ENCODE measurements around the gene SORCS3.

The SORCS3 gene

DNA sequence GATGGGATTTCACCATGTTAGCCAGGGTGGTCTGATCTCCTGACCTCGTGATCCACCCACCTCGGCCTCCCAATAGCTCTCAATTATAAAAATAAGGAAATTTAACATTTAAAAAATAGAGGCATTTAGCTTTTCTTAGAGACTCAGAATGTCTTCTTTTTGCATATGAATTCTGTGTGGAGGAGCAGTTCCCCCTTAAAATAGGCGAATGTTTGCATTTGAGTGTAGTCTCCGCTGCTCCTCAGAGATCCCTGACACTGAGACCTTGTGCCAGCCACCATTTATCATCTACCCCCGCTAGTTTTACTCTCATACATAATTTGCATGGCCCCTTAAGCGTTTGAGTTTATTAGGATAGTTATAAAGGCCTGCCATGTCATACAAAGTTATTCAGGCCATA lies 461.9 kb downstream of the SORCS3 start:
- Mint-ChIP-seq H3K36me3 (ENCODE audit: insufficient read depth) (no peaks in the 10 kb centered on the region), H3K9me3 (no peaks in the 10 kb centered on the region), H3K4me3 (no peak overlapping the region), H3K27ac (ENCODE audit: low read depth) (no peak overlapping the region), H3K4me1 (no peaks in the 10 kb centered on the region), H3K27me3 (no peaks in the 10 kb centered on the region)
- DNase-seq (ENCODE audit: low spot score in 2 of 2) (no peak), ATAC-seq (replicated peaks; ENCODE audit: extremely low read depth, poor library complexity, severe bottlenecking) (no peak)

DNA sequence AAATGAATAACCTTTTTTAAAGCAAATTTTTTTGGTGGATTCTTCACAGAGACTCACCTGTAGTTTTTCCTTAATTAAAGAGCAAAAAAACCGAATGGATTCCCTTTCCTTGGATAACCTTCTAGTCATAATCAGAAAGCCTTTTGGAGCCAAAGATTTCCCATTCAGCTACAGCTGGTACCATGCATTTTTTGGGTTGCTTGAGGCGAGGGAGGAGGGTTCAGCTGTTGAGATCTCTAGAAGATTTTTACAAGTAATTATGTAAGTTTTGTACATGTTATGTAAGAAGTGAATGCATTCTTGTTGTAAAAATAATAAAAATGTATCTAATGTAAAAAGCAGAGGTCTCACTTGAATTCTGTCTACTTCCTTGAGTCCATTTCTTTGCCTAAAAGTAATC lies 463.2 kb downstream of the SORCS3 start:
- H3K36me3 Mint-ChIP-seq (ENCODE audit: insufficient read depth), result no peaks in the 10 kb centered on the region
- H3K27me3 Mint-ChIP-seq, result no peaks in the 10 kb centered on the region
- no peak overlapping the region for H3K27ac Mint-ChIP-seq (ENCODE audit: low read depth)
- H3K9me3 Mint-ChIP-seq, result no peaks in the 10 kb centered on the region
- no peaks in the 10 kb centered on the region for H3K4me1 Mint-ChIP-seq
- DNase-seq (ENCODE audit: low spot score in 2 of 2) (no peak), ATAC-seq (replicated peaks; ENCODE audit: extremely low read depth, poor library complexity, severe bottlenecking) (no peak)
- no peak overlapping the region for H3K4me3 Mint-ChIP-seq

DNA sequence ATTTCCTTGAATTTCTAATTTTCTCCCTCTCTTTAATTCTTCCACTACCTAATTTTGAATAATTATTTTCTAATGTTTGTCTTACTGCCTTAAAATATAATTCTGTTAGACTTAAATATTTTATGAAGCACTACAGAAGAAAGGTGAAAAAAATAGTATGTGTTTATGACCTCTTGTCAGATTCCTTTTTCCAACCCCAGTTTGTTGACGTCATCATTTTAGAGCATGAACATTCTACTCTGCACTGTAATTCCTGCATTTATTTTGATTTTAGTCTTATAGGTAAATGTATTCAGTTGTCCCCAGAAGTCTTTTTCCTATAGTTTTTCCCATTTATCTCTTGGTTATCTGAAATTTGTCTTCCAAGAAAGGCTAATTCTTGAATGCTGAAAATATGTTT lies 468.1 kb downstream of the SORCS3 start:
- H3K36me3 Mint-ChIP-seq (ENCODE audit: insufficient read depth), result no peaks in the 10 kb centered on the region
- H3K27me3 Mint-ChIP-seq, result no peaks in the 10 kb centered on the region
- DNase-seq (ENCODE audit: low spot score in 2 of 2) (no peak), ATAC-seq (replicated peaks; ENCODE audit: extremely low read depth, poor library complexity, severe bottlenecking) (no peak)
- H3K27ac Mint-ChIP-seq (ENCODE audit: low read depth), result no peak overlapping the region
- no peaks in the 10 kb centered on the region for H3K4me1 Mint-ChIP-seq
- no peak overlapping the region for H3K4me3 Mint-ChIP-seq
- H3K9me3 Mint-ChIP-seq, result no peaks in the 10 kb centered on the region

DNA sequence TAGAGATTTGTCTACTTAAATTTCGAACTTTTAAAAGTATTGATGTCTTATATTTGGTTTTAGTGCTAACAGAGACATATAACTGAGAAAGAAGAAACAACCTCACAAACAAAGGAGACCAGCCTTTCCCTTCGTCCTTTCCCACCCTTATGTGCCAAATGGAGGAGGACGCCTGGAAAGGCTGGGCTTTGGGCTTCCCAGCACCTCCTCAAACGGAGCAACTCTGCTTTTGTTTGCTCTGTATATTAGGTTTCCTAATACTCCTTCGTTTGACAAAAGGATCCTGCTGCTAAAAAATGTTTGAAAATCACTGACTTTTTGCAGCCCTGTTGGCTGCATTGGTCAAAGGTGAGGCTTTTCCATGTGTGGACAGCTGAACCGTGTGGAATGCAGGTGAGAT lies 471.8 kb downstream of the SORCS3 start:
- Mint-ChIP-seq H3K27ac (ENCODE audit: low read depth) (no peak overlapping the region), H3K27me3 (no peaks in the 10 kb centered on the region), H3K4me3 (no peak overlapping the region), H3K36me3 (ENCODE audit: insufficient read depth) (no peaks in the 10 kb centered on the region), H3K4me1 (no peaks in the 10 kb centered on the region), H3K9me3 (peaks cover 3% of the 10 kb centered on the region)
- ATAC-seq (replicated peaks; ENCODE audit: extremely low read depth, poor library complexity, severe bottlenecking) (no peak), DNase-seq (ENCODE audit: low spot score in 2 of 2) (no peak)

DNA sequence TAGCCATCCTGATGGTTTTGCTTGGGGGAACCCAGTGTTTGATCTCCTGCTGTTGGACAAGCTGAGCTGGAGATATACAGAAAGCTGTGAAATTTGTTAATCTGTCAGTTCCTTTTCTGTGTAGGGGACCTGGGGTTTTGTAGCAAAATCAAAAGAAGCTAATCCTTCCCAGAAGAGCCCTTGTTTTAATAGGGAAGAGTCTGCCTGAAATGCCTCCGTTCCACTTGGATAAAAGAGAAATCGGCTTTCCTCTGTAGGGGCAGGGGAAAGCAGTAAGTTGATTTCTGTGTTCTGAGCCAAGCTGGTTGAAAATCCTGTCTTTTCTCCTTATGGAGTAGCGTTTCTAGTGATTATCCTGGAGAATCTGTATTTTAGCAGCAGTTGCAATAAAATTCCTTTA lies 472.6 kb downstream of the SORCS3 start:
- Mint-ChIP-seq H3K9me3 (peaks cover 11% of the 10 kb centered on the region), H3K36me3 (ENCODE audit: insufficient read depth) (no peaks in the 10 kb centered on the region), H3K4me1 (no peaks in the 10 kb centered on the region), H3K4me3 (no peak overlapping the region), H3K27me3 (no peaks in the 10 kb centered on the region), H3K27ac (ENCODE audit: low read depth) (no peak overlapping the region)
- DNase-seq (ENCODE audit: low spot score in 2 of 2) (no peak), ATAC-seq (replicated peaks; ENCODE audit: extremely low read depth, poor library complexity, severe bottlenecking) (no peak)

DNA sequence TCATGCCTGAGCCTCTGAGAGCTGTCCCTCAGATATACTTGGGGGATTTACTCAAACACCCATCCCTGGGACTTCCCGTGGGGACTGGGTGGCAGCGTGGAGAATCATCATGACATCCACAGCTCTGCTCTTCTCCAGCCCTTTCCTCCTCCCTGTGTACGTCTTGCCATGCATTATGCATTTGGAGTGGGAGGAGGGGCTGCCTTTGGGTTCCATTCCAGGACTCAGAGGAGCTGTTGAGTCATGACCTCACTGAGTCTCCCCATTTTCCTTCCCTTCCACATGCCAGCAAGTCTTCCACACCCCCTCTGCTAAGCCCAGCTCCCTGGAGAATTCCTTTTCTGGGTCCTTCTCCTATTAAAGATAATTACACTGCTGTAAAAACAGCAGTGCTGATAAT lies 480.7 kb downstream of the SORCS3 start:
- no peaks in the 10 kb centered on the region for H3K27me3 Mint-ChIP-seq
- ATAC-seq (replicated peaks; ENCODE audit: extremely low read depth, poor library complexity, severe bottlenecking), result no peak
- H3K4me3 Mint-ChIP-seq, result no peak overlapping the region
- no peaks in the 10 kb centered on the region for H3K36me3 Mint-ChIP-seq (ENCODE audit: insufficient read depth)
- peaks cover 25% of the 10 kb centered on the region for H3K9me3 Mint-ChIP-seq
- H3K27ac Mint-ChIP-seq (ENCODE audit: low read depth), result no peak overlapping the region
- DNase-seq (ENCODE audit: low spot score in 2 of 2), result no peak
- H3K4me1 Mint-ChIP-seq, result no peaks in the 10 kb centered on the region

DNA sequence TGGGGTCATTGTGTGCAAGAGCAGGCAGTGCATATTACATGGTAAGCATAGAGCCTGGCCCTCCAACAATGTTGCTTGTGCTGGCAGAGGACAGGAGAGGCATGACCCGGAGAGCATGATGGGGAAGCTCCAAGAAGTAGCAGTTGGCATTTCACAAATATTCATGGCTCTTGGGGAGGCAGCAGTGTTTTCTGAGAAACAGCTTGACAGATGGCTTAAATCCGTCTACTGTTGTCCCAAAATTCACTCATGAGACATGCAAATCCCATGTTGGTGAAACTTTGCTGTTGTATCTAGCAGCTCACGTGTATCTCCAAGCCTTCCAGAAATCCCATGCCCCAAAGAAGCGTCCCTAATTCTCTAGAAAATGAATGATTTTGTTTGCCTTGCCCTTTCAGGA lies 487.0 kb downstream of the SORCS3 start:
- Mint-ChIP-seq H3K27me3 (no peaks in the 10 kb centered on the region), H3K4me1 (no peaks in the 10 kb centered on the region), H3K9me3 (peaks cover 11% of the 10 kb centered on the region), H3K36me3 (ENCODE audit: insufficient read depth) (no peaks in the 10 kb centered on the region), H3K4me3 (no peak overlapping the region), H3K27ac (ENCODE audit: low read depth) (no peak overlapping the region)
- DNase-seq (ENCODE audit: low spot score in 2 of 2) (no peak), ATAC-seq (replicated peaks; ENCODE audit: extremely low read depth, poor library complexity, severe bottlenecking) (no peak)

DNA sequence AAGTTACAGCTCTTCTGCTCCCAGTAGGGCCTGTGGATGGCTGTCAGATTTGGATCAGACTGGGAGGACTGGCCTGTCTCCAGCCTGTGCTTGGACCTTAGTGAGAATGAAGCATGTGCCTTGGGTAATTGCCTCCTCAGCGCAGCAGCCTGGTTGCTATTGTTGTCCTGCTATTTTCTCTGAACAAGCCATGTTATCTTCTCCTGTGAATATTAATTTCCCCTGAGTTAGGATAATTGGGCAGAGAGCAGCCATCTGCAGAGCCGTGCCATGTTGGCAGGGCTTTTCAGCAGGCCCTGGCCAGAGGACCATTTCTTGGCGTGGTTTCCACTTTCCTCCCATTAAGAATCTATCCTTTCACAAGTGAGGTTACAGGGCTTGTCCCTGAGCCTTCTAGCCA lies 497.3 kb downstream of the SORCS3 start:
- Mint-ChIP-seq H3K4me3 (no peak overlapping the region), H3K36me3 (ENCODE audit: insufficient read depth) (no peaks in the 10 kb centered on the region), H3K27ac (ENCODE audit: low read depth) (no peak overlapping the region), H3K4me1 (no peaks in the 10 kb centered on the region), H3K27me3 (no peaks in the 10 kb centered on the region), H3K9me3 (peaks cover 5% of the 10 kb centered on the region)
- DNase-seq (ENCODE audit: low spot score in 2 of 2) (no peak), ATAC-seq (replicated peaks; ENCODE audit: extremely low read depth, poor library complexity, severe bottlenecking) (no peak)

DNA sequence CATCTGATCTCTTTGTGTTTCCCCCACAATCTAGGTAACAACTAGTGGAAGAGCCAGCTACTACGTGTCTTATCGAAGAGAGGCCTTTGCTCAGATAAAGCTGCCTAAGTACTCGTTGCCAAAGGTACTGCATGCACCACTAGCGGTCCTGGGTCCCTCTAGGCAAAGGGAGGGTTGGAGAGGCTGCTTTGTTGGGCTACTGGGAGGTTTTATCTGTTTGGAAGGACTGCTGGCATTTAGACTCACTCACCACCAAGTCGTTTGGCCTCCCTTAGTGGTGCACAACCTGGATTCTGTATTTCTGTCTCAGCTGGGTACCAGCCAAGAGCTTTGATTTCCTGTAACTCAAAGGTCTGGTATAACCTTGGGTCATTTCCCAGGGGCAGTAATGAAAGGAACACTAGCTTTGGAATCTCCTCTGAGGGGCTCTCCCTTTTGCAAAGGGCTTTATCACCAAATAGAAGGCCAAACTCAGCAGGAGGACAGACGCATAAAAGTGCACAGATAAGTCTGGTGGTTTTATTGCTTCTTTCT lies 498.3 kb downstream of the SORCS3 start:
- Mint-ChIP-seq H3K27ac (ENCODE audit: low read depth) (no peak overlapping the region), H3K4me3 (no peak overlapping the region), H3K9me3 (peaks cover 11% of the 10 kb centered on the region), H3K4me1 (no peaks in the 10 kb centered on the region), H3K36me3 (ENCODE audit: insufficient read depth) (no peaks in the 10 kb centered on the region), H3K27me3 (no peaks in the 10 kb centered on the region)
- ATAC-seq (replicated peaks; ENCODE audit: extremely low read depth, poor library complexity, severe bottlenecking), result no peak
- DNase-seq (ENCODE audit: low spot score in 2 of 2), result no peak

DNA sequence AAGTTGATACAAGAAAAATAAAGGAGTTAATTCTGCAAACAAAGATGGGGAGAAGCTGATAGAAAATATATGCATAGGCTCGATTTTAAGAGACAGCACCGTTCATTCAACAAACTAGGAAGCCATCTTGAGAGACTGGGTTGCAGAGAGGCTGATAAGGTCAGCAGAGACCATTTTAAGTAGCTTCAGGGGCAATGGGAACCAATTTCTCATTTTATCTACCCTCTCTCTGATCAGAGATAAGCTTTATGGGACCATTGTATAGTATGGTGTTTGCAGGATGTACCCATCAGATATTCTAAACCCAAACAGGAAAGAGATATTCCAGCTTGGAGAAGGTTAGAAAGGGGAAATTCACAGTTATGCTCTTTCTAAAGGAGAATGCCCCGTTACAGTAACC lies 499.5 kb downstream of the SORCS3 start:
- ATAC-seq (replicated peaks; ENCODE audit: extremely low read depth, poor library complexity, severe bottlenecking), result no peak
- Mint-ChIP-seq H3K27me3 (no peaks in the 10 kb centered on the region), H3K9me3 (peaks cover 11% of the 10 kb centered on the region), H3K36me3 (ENCODE audit: insufficient read depth) (no peaks in the 10 kb centered on the region), H3K4me1 (no peaks in the 10 kb centered on the region), H3K4me3 (no peak overlapping the region), H3K27ac (ENCODE audit: low read depth) (no peak overlapping the region)
- no peak for DNase-seq (ENCODE audit: low spot score in 2 of 2)

DNA sequence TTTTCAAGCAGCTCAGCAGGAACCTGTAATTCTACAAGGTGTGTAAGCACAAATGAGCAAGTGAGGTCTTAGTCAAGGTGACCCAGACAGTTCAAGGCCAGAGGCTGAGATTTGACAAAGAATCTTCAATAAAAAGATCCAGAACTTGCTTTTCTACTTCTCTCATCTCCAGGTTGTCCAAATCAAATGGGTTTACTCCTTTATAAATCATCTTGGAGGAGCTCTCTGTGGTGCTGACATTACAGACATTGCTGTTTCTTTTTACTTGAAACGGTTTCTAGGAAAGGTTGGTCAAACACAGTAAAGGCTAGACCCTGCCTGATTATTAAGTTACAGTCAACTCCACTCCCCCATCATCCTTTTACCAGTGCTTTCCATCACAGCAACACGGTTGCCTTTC lies 504.6 kb downstream of the SORCS3 start:
- H3K36me3 Mint-ChIP-seq (ENCODE audit: insufficient read depth), result no peaks in the 10 kb centered on the region
- ATAC-seq (replicated peaks; ENCODE audit: extremely low read depth, poor library complexity, severe bottlenecking) (no peak), DNase-seq (ENCODE audit: low spot score in 2 of 2) (no peak)
- no peak overlapping the region for H3K4me3 Mint-ChIP-seq
- H3K27ac Mint-ChIP-seq (ENCODE audit: low read depth), result no peak overlapping the region
- H3K4me1 Mint-ChIP-seq, result no peaks in the 10 kb centered on the region
- H3K27me3 Mint-ChIP-seq, result no peaks in the 10 kb centered on the region
- peaks cover 11% of the 10 kb centered on the region for H3K9me3 Mint-ChIP-seq

DNA sequence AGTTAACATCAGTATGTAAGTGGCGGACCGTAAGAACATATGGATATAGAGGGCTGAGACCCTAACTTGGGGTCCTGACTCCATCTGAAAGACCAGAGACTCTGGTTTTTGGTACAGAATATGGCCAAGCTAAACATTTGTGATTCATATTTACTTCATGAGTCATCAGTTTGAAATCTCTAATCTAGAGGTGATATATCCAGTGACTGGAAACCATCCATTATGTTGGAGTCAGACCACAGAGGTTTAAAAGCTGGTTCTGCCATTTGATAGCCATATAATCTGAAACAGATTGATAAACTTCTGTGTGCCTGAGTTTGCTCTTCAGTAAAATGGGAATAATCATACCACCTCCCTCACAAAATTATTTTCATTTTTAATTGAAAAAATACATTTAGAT lies 505.3 kb downstream of the SORCS3 start:
- no peak overlapping the region for H3K4me3 Mint-ChIP-seq
- H3K27me3 Mint-ChIP-seq, result no peaks in the 10 kb centered on the region
- no peak for ATAC-seq (replicated peaks; ENCODE audit: extremely low read depth, poor library complexity, severe bottlenecking)
- H3K36me3 Mint-ChIP-seq (ENCODE audit: insufficient read depth), result no peaks in the 10 kb centered on the region
- no peak overlapping the region for H3K27ac Mint-ChIP-seq (ENCODE audit: low read depth)
- no peaks in the 10 kb centered on the region for H3K4me1 Mint-ChIP-seq
- peaks cover 11% of the 10 kb centered on the region for H3K9me3 Mint-ChIP-seq
- DNase-seq (ENCODE audit: low spot score in 2 of 2), result no peak

DNA sequence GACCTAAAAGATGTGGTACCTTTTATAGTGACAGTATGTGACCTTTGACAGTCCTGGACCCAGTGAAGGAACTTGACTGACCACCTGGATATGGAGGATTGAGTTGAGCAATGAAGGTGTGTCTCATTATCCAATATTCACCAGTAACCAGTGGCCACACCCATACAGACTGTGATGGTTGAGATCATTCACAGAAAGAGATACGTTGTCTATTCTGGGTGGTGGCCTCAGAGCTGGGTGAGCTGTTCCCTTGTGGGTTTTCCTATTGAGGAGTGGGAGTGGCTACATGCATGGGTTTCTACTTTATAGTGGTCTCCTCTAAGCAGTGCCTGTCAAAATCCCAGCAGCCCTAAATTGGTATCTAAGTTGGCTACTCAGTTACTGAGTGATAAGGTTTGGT lies 507.4 kb downstream of the SORCS3 start:
- Mint-ChIP-seq H3K27me3 (no peaks in the 10 kb centered on the region), H3K9me3 (peaks cover 11% of the 10 kb centered on the region), H3K27ac (ENCODE audit: low read depth) (no peak overlapping the region), H3K36me3 (ENCODE audit: insufficient read depth) (no peaks in the 10 kb centered on the region), H3K4me1 (no peaks in the 10 kb centered on the region), H3K4me3 (no peak overlapping the region)
- DNase-seq (ENCODE audit: low spot score in 2 of 2) (no peak), ATAC-seq (replicated peaks; ENCODE audit: extremely low read depth, poor library complexity, severe bottlenecking) (no peak)

DNA sequence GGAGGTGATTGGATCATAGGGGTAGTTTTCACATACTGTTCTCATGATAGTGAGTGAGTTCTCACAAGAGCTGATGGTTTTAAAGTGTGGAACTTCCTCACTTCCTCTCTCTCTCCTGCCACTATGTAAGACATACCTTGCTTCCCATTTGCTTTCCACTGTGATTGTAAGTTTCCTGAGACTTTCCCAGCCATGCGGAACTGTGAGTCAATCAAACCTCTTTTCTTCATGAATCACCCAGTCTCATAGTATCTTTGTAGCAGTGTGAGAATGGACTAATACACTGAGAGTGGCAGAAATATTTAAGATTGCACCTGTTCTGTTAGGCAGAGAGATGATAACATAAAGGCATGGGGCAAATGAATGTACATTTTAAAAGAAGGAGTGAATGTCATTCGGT lies 507.8 kb downstream of the SORCS3 start:
- ATAC-seq (replicated peaks; ENCODE audit: extremely low read depth, poor library complexity, severe bottlenecking), result no peak
- no peak overlapping the region for H3K4me3 Mint-ChIP-seq
- no peaks in the 10 kb centered on the region for H3K27me3 Mint-ChIP-seq
- peaks cover 11% of the 10 kb centered on the region for H3K9me3 Mint-ChIP-seq
- no peaks in the 10 kb centered on the region for H3K4me1 Mint-ChIP-seq
- H3K27ac Mint-ChIP-seq (ENCODE audit: low read depth), result no peak overlapping the region
- DNase-seq (ENCODE audit: low spot score in 2 of 2), result no peak
- H3K36me3 Mint-ChIP-seq (ENCODE audit: insufficient read depth), result no peaks in the 10 kb centered on the region
